CD4-positive, alpha-beta T cell treated with Interleukin-15 for 4 hours (primary cell): ENCODE measurements around the gene PCNT.

Source experiments
- DNase-seq: peaks from one replicate; pipeline ENCODE4 v3.0.0-alpha.2; 2020; ENCODE audit warnings: low spot score

PCNT gene

DNA sequence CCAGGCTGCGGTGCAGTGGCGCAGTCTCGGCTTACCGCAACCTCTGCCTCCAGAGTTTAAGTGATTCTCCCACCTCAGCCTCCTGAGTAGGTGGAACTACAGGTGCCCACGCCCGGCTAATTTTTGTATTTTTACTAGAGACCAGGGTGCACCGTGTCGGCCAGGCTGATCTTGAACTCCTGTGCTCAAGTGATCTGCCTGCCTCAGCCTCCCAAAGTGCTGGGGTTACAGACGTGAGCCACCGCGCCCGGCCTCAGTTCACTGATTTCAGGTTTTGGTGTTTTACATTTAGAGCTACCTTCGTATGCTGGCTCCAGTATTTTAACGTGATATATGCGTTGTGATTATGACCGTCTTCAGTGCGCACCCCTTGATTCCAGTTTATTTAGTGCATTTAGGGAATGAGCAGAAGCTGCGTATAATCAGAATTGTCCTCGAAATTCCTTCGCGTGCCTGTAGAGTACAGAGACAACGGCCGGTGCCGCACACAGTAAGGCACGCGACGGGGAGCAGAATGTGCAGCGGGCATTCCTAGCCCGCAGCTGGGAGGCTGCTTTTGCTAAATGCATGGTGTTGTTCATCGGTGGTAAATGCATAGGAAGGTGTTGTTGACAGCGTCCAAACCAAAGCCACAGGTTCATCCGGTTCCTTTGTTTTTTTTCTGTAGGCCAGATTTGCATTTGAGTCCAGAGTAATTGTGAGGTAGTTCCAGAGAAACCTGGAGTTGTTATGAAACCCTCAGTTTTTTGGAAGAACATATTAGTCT lies 85.9 kb downstream of the PCNT start:
- DNase-seq: no peak

DNA sequence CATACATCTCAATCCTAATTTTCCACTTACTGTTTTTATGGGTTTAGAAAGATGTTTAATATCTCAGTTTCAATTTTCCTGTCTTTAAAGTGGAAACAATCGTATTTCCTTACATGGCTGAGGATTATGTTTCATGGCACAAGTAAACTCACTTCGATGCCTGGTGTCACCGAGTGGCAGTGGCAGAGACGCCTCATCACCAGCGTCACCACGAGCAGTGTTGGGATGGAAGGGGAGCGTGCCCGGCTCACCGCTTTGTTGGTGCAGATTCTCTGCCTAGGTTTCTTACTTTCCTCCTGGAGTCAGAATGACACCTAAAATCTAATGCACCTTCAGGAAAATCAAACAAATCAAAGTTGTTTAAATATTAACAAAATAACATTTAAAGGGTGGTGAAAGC lies 86.6 kb downstream of the PCNT start:
- DNase-seq: no peak

DNA sequence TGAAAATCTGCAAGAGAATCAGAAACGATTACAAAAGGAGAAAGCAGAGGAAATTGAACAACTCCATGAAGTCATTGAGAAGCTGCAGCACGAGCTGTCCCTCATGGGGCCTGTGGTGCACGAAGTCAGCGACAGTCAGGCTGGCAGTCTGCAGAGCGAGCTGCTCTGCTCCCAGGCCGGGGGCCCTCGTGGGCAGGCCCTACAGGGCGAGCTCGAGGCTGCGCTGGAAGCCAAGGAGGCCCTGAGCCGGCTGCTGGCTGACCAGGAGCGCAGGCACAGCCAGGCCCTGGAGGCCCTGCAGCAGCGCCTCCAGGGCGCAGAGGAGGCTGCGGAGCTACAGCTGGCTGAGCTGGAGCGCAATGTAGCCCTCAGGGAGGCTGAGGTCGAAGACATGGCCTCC lies 87.3 kb downstream of the PCNT start:
- DNase-seq: no peak

DNA sequence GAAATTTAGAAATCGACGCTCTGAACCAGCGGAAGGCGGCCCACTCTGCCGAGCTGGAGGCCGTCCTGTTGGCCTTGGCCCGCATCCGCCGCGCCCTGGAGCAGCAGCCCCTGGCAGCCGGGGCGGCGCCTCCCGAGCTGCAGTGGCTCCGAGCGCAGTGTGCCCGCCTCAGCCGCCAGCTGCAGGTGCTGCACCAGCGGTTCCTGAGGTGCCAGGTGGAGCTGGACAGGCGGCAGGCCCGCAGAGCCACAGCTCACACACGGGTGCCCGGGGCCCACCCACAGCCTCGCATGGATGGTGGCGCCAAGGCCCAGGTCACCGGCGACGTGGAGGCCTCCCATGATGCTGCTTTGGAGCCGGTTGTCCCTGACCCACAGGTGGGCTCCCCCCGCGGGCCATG lies 87.7 kb downstream of the PCNT start:
- no peak for DNase-seq

DNA sequence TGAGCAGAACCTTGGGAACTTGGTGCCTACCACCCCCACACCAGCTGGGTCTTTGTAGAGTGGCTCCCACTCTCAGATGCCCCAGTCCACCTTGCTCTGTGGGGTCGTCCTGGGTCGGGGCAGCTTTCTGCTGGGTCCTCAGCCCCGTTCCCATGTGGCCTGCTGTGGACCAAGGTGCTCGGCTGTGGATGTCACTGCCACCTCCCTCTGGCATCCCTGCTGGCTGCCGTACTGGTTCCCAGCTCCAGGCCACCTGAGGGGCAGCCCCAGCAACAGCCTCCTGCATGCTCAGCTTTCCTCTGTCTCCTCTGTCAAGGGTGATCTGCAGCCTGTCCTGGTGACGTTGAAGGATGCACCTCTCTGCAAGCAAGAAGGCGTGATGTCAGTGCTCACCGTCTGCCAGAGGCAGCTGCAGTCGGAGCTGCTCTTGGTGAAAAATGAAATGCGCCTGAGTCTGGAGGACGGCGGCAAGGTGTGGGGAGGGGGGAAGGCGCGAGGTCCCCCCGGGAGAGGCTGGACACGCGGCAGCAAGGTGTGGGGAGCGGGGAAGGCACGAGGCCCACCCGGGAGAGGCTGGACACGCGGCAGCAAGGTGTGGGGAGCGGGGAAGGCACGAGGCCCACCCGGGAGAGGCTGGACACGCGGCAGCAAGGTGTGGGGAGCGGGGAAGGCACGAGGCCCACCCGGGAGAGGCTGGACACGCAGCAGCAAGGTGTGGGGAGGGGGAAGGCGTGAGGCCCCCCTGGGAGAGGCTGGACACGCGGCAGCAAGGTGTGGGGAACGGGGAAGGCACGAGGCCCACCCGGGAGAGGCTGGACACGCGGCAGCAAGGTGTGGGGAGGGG lies 88.8 kb downstream of the PCNT start:
- no peak for DNase-seq

DNA sequence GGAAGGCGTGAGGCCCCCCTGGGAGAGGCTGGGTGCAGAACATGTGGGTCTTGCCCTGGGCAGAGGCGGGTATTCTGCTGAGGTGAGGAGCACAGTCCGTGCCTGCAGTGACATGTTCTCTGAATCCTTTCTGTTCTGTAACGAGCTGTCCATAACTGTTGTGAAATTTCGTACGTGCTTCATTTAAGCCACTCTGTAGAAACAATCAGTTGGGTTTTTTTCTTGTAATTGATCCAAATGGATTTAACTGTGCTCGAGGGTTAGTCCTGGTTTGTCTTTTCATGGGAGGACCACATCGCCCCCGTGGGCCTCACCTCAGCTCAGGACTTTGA lies 89.4 kb downstream of the PCNT start:
- DNase-seq: no peak

DNA sequence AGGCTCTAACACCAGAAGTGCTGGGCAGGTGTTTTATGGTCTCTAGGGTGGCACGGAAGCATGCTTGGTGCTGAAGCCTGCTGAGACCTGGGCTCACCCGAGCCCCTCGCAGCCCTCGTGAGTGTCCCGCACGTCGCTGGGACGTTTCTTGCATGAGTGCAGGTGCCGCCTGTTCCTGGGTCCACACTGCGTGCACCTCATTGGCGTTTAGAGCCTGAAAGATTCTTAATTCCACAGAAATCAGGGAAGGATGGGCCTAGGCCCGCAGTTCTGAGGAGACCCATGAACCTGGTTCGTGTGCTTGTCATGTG lies 91.0 kb downstream of the PCNT start:
- DNase-seq: no peak

DNA sequence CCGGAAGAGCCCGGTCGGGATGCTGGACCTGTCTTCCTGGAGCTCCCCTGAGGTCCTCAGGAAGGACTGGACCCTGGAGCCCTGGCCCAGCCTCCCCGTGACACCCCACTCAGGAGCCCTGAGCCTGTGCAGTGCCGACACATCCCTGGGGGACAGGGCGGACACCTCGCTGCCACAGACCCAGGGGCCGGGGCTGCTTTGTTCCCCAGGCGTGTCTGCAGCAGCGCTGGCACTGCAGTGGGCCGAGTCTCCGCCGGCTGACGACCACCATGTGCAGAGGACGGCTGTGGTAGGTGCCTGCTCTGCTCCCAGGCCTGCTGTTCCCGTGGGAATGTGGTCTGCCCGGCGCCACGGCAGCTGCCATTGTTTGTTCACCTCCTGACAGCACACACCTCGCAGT lies 92.6 kb downstream of the PCNT start:
- no peak for DNase-seq

DNA sequence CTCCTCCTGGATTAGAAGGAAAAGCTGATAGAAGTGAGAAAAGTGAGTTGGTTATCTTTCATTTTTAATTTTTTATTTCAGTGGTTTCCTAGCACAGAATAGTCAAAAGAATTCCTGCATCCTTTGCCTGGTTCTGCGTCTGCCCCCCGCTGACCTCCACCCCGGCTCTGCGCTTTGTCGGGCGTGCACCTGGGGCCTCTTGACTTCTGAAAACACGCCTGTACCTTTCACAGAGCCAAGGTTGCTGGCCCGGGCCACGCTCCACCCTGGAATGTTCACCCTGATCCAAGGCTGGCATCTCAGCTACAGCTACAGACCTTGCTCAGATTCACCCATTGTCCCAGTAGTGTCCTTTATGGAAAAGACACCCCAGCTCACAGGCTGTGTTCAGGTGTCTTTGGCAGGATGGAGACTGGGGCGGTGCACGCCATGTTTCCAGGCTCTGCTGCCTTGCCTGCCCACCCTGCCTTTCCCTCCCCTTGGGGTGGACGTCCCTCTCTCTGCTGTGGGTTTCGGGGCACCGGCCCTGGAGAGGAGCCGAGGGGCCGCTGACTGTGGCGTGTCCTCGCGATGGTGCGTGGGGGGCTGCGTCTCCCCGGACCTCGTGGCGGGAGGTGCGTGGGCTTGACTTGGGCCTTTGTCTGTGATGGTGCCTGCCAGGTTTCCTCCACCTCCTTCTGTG lies 94.5 kb downstream of the PCNT start:
- DNase-seq: no peak

DNA sequence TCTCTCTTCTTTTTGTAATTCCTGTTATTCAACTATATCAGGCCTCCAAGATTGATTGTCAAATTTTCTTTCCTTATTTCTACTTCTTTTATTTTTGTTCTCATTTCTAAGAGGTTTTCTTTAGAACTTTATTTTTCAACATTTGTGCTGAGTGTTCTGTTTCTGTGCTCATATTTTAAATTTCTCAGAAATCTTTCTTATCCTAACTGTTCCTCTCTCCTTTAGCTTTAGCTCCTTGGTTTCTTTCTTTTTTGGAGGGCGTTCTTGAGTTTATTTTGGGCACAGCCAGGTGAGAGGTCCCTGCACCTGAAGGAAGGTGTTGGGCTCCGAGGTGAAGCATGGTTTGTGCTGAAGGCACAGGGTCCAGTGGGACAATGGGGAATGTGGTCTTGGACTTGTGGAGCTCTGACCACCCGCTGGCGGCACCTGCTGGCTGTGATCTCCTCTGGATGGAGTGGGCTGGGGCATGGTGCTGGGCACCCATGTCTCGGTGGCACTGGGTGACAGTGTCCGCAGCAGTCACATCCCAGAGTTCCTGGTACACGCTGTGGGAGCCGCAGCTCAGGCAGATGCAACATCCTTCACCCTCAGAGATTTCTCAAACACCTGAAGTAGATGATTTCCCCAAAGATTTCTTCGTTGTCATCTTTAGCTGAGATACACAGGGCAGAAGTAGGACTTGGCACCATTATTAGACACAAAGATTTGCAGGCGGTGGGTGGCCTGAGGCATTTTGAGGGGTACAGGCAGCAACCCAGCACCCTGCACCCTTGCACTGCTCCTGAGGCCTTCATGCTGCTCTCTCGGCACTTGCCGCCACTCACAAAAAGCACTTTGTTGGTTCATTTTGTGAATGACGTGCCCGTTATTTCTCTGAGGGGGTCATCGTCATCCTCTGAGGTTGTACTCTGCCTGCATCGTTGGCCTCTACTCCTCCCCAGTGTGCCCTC lies 96.6 kb downstream of the PCNT start:
- DNase-seq: no peak

DNA sequence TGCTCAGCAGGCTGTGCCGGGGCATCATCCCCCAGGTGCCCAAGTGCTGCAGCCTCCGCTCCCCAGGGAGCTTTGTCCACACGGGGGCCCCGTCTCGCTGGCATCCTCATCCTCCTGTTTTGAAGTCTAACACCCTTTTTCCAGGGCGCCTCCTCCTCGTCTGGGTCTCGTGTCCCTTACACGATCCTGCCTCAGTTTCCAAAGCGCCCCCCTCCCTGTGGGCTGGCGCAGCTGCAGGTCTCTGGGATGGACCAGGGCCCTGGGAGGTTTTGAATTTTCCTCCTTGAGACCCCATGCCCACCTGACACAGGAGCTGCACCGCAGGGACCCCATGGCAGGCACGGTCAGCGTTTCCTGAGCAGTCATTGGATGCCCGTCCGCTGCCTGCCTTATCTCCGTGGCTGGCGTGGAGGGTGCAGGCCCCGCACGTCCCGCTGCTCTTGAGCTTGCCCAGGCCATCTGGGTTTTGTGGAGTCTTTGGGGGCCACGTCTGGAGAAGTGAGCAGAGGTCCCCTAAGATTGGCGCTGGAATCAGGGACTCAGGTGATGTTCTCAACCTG lies 97.3 kb downstream of the PCNT start:
- DNase-seq: no peak

DNA sequence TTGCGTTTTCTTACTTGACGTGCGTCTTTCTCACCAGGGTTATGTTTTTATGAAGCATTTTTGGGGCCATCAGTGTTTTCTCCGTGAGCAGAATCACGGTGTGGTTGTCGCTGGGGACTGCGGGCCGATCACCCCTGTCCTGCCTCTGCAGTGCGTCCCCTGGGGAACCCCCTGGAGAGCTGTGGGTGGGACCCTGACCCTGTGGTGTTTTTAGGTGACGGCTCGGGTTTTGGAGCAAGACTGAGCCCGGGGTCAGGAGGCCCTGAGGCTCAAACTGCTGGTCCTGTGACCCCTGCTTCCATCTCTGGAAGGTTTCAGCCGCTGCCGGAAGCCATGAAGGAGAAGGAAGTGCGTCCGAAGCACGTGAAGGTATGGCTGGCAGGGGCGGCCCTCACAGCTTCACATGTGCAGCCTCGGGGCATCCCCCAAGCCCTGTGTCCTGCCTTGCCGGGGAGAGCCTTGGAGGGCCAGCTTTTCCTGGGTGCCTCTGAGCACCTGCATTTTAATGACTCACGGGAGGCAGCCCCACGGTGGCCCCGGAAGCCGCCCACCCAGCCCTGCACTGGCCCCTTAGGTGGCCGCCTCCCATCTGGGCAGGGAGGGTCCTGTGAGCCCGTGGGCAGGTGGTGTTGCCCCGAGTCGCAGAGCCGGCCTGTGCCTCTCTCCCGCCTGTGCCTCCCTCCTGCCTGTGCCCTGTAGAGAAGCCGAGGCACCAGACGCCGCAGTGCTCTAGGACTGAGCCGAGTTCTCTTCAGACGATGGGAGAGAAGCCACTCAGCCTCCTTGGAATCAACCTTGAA lies 98.0 kb downstream of the PCNT start:
- DNase-seq: no peak

DNA sequence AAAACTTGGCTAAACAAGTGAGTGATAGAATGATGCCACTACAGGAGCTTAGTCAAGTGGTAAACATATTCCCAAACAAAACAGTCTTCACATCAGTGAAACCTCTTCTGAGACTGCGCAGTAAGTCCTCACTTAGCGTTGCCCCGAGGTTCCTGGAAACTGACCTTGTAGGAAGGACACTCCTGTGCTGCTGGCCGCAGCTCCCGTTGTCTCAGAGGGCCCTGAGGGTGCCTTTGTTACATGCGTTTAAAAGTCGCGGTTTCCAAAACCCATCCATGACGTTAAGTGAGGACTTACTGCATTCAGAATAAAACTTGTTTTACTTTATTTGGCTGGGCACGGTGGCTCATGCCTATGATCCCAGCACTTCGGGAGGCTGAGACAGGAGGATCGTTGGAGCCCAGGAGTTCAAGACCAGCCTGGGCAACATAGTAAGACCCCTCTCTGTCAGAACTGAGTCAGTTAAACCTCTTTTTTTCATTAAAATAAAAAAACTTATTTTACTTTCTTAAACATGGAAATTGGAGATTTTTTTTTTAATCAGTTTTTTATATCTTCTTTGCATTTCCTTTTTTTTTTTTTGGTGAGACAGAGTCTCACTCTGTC lies 98.8 kb downstream of the PCNT start:
- no peak for DNase-seq

DNA sequence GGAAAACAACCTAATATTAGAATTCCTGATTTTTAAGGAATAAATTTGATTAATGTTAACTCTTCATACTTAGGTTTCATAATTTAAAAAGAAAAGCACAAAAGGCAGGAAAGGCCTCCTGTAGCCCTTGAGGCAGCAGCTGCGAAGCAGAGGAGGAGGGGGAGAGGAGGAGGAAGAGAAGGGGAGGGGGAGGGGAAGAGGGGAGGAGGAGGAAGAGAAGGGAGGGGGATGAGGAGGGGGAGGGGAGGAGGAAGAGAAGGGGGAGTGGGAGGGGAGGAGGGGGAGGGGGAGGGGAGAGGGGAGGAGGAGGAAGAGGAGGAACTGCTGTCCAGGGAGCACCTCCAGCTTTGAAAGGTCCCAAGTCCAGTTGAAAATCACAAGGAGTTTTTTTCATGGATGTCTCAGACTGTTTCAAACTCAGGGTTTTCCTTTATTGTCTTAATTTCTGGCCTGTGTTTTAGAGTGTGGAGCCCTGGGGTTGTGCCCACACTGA lies 99.6 kb downstream of the PCNT start:
- DNase-seq: no peak

DNA sequence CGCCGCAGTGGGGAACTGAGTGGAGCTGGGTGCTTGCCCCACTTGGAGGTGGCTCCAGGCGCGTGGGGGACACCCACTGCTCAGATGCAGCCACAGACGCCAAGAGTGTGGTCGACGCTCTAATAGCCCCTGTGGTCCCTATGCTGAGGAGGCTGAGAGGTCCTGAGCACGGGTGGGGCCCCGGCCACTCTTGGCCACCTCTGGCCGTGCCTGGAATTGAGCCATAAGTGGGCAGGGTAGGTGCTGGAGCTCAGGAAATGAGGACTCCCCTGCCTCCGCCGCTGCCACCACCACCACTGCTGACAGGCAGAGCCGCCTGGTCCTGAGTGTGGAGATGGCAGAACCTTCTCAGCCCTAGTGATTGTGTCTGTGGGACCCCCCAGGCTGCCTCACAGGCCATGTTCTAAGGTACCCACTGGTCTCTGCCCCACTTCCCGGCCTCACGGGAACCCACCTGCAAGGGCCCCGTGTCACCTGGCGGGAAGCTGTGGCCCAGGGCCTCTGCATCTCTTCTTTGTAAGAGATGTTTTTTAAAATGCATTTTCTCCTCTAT lies 100.2 kb downstream of the PCNT start:
- peak; percentile 11 for DNase-seq

DNA sequence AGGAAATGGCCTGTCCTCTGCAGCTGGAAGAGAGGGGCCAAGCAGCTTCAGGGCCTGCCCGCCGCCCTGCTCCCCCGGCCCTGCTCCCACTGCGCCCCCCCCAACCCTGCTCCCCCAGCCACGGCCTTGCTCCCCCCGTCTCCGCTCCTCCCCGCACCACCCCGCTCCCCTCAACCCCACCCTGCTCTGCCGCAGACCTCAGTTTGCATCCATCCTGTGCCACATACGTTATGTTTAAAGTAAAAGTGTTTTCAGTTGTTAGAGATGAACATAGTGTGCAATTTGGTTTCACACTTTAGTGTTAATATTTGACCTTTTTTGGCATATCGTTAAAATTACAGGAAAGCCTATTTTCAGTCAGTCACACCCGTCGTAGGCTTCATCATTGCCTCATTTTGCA lies 100.7 kb downstream of the PCNT start:
- DNase-seq: peak; percentile 39

DNA sequence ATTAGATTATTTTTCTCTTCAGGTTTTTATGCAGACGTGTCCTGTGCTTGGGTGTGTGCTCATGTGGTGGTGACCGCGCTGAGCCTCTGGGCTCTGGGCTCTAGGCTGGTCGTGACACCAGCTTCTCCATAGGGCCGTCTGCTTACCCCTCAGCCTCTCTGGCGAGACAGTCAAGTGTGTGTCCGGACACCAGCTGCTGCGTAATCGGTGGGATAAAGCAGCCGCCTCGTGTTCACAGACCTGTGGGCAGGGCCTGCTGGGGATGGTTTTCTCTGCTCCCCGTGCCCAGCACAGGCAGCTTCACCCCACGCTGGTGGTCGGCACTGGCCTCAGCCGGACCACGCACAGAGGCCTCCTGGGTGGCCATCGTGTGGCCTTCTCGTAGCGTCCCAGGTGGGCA lies 101.1 kb downstream of the PCNT start:
- DNase-seq: no peak

DNA sequence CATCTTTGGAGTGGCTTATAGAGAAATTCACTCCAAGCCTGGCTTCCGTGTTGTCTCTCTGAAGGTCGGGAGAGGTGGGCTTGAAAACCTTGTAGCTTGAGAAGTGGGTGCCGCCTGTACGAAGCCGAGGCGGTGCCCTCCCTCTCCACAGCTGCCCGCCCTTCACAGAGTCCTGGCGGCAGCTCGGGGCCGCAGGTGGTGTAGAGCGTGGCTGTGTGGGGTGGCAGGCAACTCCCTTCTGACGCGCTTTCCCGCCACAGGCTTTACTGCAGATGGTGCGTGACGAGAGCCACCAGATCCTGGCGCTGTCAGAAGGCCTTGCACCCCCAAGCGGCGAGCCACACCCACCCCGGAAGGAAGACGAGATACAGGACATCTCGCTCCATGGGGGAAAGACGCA lies 101.6 kb downstream of the PCNT start:
- peak; percentile 57 for DNase-seq

DNA sequence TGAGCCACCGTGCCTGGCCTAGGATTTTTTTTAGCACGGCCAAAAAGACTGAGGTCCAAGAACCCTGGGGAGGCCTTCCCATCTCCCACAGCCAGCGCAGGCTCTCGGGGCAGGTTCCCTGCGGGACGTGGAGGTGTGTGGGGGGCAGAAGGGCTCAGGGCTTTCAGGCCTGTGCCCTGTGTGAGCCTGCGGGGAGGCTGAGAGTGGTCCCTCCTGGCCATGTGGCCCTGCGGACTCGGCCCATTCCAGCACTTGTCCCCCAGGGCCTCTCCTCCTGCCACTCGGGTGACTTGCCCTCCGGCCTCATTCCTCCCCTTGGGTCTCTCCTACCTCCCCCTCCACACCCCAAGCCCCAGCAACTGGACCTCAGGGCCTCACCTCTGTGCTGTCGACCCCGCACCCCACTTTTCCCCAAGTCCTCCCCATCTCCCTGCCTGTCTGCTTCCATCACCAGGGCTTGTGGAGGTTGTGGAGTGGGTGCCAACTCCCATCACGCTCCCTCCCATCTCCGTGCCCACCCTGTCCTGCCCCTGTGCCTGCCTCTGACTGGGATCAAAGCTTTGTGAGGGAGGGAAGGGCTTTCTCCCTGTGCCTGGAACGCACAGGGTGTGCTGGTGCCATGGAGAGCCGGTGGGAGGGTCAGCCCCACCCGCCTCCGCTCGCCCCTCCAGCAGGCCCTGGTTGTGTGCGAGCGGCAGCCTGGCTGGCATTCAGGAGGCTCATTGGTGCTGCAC lies 102.5 kb downstream of the PCNT start:
- DNase-seq: no peak
